Smooth muscle cell (in vitro differentiated cells): Measurements from ENCODE around the gene BHLHE23. TPM values are rescaled to one million over a fixed set of nuclear protein-coding genes. Genes with fewer than 3 reads are reported as not detected.

Experiments
- DNase-seq: peaks from one replicate; lab custom pipeline; 2025; ENCODE audit not compliant: unreplicated experiment; lab: John Stamatoyannopoulos, UW
- H2AFZ ChIP-seq: fragments of 200-600 bp; sonication (generic); 2 replicates; pipeline ENCODE4 v1.6.0; 2016; ENCODE audit warnings: antibody characterized with exemption, low read depth, mild to moderate bottlenecking
- H3F3A ChIP-seq: fragments of 200-600 bp; sonication (generic); 2 replicates; pipeline ENCODE4 v1.6.0; 2017; ENCODE audit warnings: antibody characterized with exemption, low read depth
- H3K27ac ChIP-seq: fragments of 200-600 bp; sonication (generic); 2 replicates; pipeline ENCODE4 v1.5.1; 2016; ENCODE audit warnings: low read depth, mild to moderate bottlenecking
- H3K27me3 ChIP-seq: fragments of 200-600 bp; sonication (generic); 2 replicates; pipeline ENCODE4 v1.6.1; 2016; ENCODE audit warnings: low read depth, mild to moderate bottlenecking
- H3K36me3 ChIP-seq: fragments of 200-600 bp; sonication (generic); 2 replicates; pipeline ENCODE4 v1.5.1; 2016; ENCODE audit warnings: low read depth
- H3K4me1 ChIP-seq: fragments of 200-600 bp; sonication (generic); 2 replicates; pipeline ENCODE4 v1.5.1; 2016; ENCODE audit warnings: low read depth
- H3K4me2 ChIP-seq: fragments of 200-600 bp; sonication (generic); 2 replicates; pipeline ENCODE4 v1.6.0; 2016; ENCODE audit warnings: mild to moderate bottlenecking
- H3K4me3 ChIP-seq: fragments of 200-600 bp; sonication (generic); 2 replicates; pipeline ENCODE4 v1.5.1; 2016; ENCODE audit warnings: mild to moderate bottlenecking
- H3K79me2 ChIP-seq: fragments of 200-600 bp; sonication (generic); 2 replicates; pipeline ENCODE4 v1.6.0; 2016; ENCODE audit warnings: low read depth, mild to moderate bottlenecking
- H3K9ac ChIP-seq: fragments of 200-600 bp; sonication (generic); 2 replicates; pipeline ENCODE4 v1.6.0; 2016; ENCODE audit warnings: low read depth
- H3K9me3 ChIP-seq: fragments of 200-600 bp; sonication (generic); replicated peaks from 2 replicates; pipeline ENCODE4 v1.5.1; 2016; ENCODE audit warnings: low read depth
- H4K20me1 ChIP-seq: fragments of 200-600 bp; sonication (generic); 2 replicates; pipeline ENCODE4 v1.6.0; 2016; ENCODE audit warnings: low read depth
- CTCF ChIP-seq: fragments of 200-600 bp; sonication (generic); IDR thresholded peaks from 2 replicates; pipeline ENCODE4 v1.5.1; 2017; ENCODE audit warnings: borderline replicate concordance, mild to moderate bottlenecking, antibody characterized with exemption; ENCODE audit not compliant: insufficient read depth, poor library complexity, severe bottlenecking
- WGBS: methylation state at CpG from one replicate; pipeline ENCODE4 v1.1.7; 2016; ENCODE audit warnings: low lambda C conversion rate; 5-methylcytosine and 5-hydroxymethylcytosine counted together
- polyA plus RNA-seq: library from polyadenylated mRNA; unstranded; fragments of >200 nt; fragmentation: Nextera tagmentation; extraction: Ambion mirVana; gene quantifications from 2 replicates; pipeline ENCODE4 v1.2.1, GENCODE V29; 2016
- total RNA-seq: library from RNA; depleted of rRNA; stranded (reverse); fragments of >200 nt; gene quantifications from 2 replicates; pipeline ENCODE4 v1.2.3, GENCODE V29; 2014

Gene BHLHE23
- total and polyA plus RNA-seq, 2 experiments from 2014 or later = not detected

GRCh38 chr20:63003546-63003945, 3.2 kb downstream of the BHLHE23 start:
- Histone ChIP-seq H3K9me3 (no peaks in the 10 kb centered on the region), H3K4me3 (no peak overlapping the region), H3F3A (no peaks in the 10 kb centered on the region), H3K36me3 (no peaks in the 10 kb centered on the region), H3K4me1 (no peaks in the 10 kb centered on the region), H3K79me2 (no peaks in the 10 kb centered on the region), H3K9ac (no peak overlapping the region), H3K4me2 (no peak overlapping the region), H2AFZ (no peak overlapping the region), H4K20me1 (no peaks in the 10 kb centered on the region), H3K27me3 (peaks cover 94% of the 10 kb centered on the region), H3K27ac (no peak overlapping the region)
- DNase-seq = no peak
- TF ChIP-seq CTCF = no peak
- WGBS = 15% methylated on average over 13 of the region's 13 CpGs

GRCh38 chr20:63002511-63002910, 4.3 kb downstream of the BHLHE23 start:
- TF ChIP-seq CTCF = no peak
- Histone ChIP-seq H4K20me1 (no peaks in the 10 kb centered on the region), H3K79me2 (no peaks in the 10 kb centered on the region), H3K4me2 (no peak overlapping the region), H3K9me3 (no peaks in the 10 kb centered on the region), H3K36me3 (no peaks in the 10 kb centered on the region), H3K27me3 (peaks cover 84% of the 10 kb centered on the region), H3K9ac (no peak overlapping the region), H3K4me1 (no peaks in the 10 kb centered on the region), H3K4me3 (no peak overlapping the region), H2AFZ (no peak overlapping the region), H3F3A (no peaks in the 10 kb centered on the region), H3K27ac (no peak overlapping the region)
- no peak for DNase-seq
- WGBS = 88% methylated on average over 11 of the region's 11 CpGs

- no peak for TF ChIP-seq CTCF
- DNase-seq = no peak
- Histone ChIP-seq H3K27ac (no peak overlapping the region), H3K9ac (no peak overlapping the region), H3K36me3 (no peaks in the 10 kb centered on the region), H2AFZ (no peak overlapping the region), H3K79me2 (no peaks in the 10 kb centered on the region), H3F3A (no peaks in the 10 kb centered on the region), H3K9me3 (no peaks in the 10 kb centered on the region), H3K27me3 (peaks cover 72% of the 10 kb centered on the region), H3K4me3 (no peak overlapping the region), H3K4me2 (no peak overlapping the region), H3K4me1 (no peaks in the 10 kb centered on the region), H4K20me1 (no peaks in the 10 kb centered on the region)
- 78% methylated on average over 11 of the region's 11 CpGs for WGBS
Measured at GRCh38 chr20:63000958-63001357, 5.8 kb downstream of the BHLHE23 start.

- H3K4me1 ChIP-seq = no peaks in the 10 kb centered on the region
- no peaks in the 10 kb centered on the region for H3K9me3 ChIP-seq
- H4K20me1 ChIP-seq = no peaks in the 10 kb centered on the region
- no peak overlapping the region for H3K4me2 ChIP-seq
- H3K27ac ChIP-seq = no peak overlapping the region
- WGBS = 92% methylated on average over 14 of the region's 14 CpGs
- H3K27me3 ChIP-seq = peaks cover 63% of the 10 kb centered on the region
- H3K36me3 ChIP-seq = no peaks in the 10 kb centered on the region
- no peak overlapping the region for H3K9ac ChIP-seq
- DNase-seq = no peak
- no peak for TF ChIP-seq CTCF
- H3K4me3 ChIP-seq = no peak overlapping the region
- no peaks in the 10 kb centered on the region for H3F3A ChIP-seq
- H3K79me2 ChIP-seq = no peaks in the 10 kb centered on the region
- H2AFZ ChIP-seq = no peak overlapping the region
Measured at GRCh38 chr20:63000036-63000435, 6.7 kb downstream of the BHLHE23 start.
